Upper lobe of left lung (tissue), 6 donors: ENCODE results near the gene MSI2. TPM values are rescaled to one million over a fixed set of nuclear protein-coding genes. Genes with fewer than 3 reads are reported as not detected.

ENCODE experiments used
- ATAC-seq, 2 donors: fragments of 200-7000 bp; cut with Tn5 transposase; one replicate each; pipeline ENCODE4 v1.9.1; 2022; ENCODE audit warnings: mild to moderate bottlenecking in 2 of 2, moderate library complexity in 2 of 2; ENCODE audit not compliant: low FRiP score in 2 of 2
- DNase-seq, 2 donors: peaks; one replicate each; pipeline ENCODE4 v3.0.0-alpha.2; 2019 to 2020
- H3K27ac ChIP-seq, 4 donors: fragments of 200-600 bp; sonication (generic); one replicate each; pipeline ENCODE4 v1.5.1; 2016 to 2019
- H3K27me3 ChIP-seq, 4 donors: fragments of 200-600 bp; sonication (generic); one replicate each; pipeline ENCODE4 v1.5.1; 2017 to 2019
- H3K36me3 ChIP-seq, 4 donors: fragments of 200-600 bp; sonication (generic); one replicate each; pipeline ENCODE4 v1.5.1; 2016 to 2019
- H3K4me1 ChIP-seq, 4 donors: fragments of 200-600 bp; sonication (generic); one replicate each; pipeline ENCODE4 v1.5.1; 2018 to 2019
- H3K4me3 ChIP-seq, 4 donors: fragments of 200-600 bp; sonication (generic); one replicate each; pipeline ENCODE4 v1.5.1; 2017 to 2019; ENCODE audit warnings: mild to moderate bottlenecking in 2 of 4, moderate library complexity in 1 of 4
- H3K9me3 ChIP-seq, 4 donors: fragments of 200-600 bp; sonication (generic); one replicate each; pipeline ENCODE4 v1.5.1; 2018 to 2019
- EP300 ChIP-seq, 4 donors: sonication (generic); formaldehyde crosslinking; IDR thresholded peaks; one replicate each; pipeline ENCODE4 v1.5.1; 2017; ENCODE audit warnings: antibody characterized with exemption in 4 of 4, control low read depth in 2 of 4
- POLR2A ChIP-seq, 4 donors: fragments of 450-650 bp; IDR thresholded peaks; one replicate each; pipeline ENCODE4 v1.5.1; 2016 to 2017; ENCODE audit warnings: antibody characterized with exemption in 4 of 4, mild to moderate bottlenecking in 2 of 4
- POLR2AphosphoS5 ChIP-seq, 2 donors: sonication (generic); formaldehyde crosslinking; IDR thresholded peaks; one replicate each; pipeline ENCODE4 v1.5.1; 2017; ENCODE audit warnings: antibody characterized with exemption in 2 of 2
- whole genome bisulfite sequencing, 2 donors: methylation state at CpG; one replicate each; pipeline ENCODE4 v1.1.5; 2017 to 2018; 5-methylcytosine and 5-hydroxymethylcytosine counted together
- total RNA-seq, 6 donors: library from RNA; depleted of rRNA in 4 of 6; stranded (reverse); fragments of >200 nt in 4 of 6; gene quantifications; one replicate each; pipeline versions ENCODE4 v1.1.0 to v1.2.1, GENCODE V29; 2016 to 2021
- TF ChIP-seq, protein P1 (sequence below), 6 experiments: fragments of 450-650 bp in 4 of 6; fragments of 200-600 bp in 2 of 6; sonication (generic) in 2 of 6; IDR thresholded peaks; one replicate each; pipeline ENCODE4 v1.5.1; 2016 to 2019; ENCODE audit warnings: antibody characterized with exemption in 6 of 6
- donor health status: DM: no; HTN: no; CAD: no; lungs with moderate emphysema.
- donor health status: DM: no; HTN: yes; CAD: no; lungs with severe emphysema.

Gene MSI2
- total RNA-seq, 6 donors from 2014 or later: 20.1 to 44.0 (median 32.2) TPM

DNA sequence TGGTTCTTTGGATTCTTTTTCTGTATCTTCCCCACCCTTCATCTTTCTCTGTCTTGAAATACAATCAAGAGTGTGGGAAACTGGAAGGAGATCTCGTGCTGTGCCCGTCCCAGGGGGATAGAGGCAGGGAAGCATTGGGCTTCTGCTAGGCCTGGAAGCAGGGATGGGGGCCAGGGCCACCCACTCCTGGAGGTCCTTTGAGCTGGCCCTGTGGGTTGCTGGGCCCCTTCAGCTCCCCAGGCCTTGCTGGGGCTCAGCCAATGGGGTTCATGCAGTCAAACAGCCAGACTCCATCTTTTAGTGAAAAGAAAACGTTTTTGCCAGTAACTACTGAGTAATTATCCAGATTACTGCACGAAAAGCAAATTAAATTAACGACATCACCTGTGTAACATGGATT is 421.0 kb downstream of the MSI2 start:
- Histone ChIP-seq H3K27me3 (no peaks in the 10 kb centered on the region), H3K9me3 (no peaks in the 10 kb centered on the region), H3K4me1 (no peaks in the 10 kb centered on the region), H3K36me3 (peaks cover 0 to 5% (median 2%) of the 10 kb centered on the region in 4 donors), H3K4me3 (no peak overlapping the region), H3K27ac (no peak overlapping the region)
- TF ChIP-seq POLR2AphosphoS5 (IDR thresholded peaks at IDR 0.05) (no peak), POLR2A (IDR thresholded peaks at IDR 0.05) (no peak), EP300 (IDR thresholded peaks at IDR 0.05) (no peak)
- TF ChIP-seq, protein P1, sequence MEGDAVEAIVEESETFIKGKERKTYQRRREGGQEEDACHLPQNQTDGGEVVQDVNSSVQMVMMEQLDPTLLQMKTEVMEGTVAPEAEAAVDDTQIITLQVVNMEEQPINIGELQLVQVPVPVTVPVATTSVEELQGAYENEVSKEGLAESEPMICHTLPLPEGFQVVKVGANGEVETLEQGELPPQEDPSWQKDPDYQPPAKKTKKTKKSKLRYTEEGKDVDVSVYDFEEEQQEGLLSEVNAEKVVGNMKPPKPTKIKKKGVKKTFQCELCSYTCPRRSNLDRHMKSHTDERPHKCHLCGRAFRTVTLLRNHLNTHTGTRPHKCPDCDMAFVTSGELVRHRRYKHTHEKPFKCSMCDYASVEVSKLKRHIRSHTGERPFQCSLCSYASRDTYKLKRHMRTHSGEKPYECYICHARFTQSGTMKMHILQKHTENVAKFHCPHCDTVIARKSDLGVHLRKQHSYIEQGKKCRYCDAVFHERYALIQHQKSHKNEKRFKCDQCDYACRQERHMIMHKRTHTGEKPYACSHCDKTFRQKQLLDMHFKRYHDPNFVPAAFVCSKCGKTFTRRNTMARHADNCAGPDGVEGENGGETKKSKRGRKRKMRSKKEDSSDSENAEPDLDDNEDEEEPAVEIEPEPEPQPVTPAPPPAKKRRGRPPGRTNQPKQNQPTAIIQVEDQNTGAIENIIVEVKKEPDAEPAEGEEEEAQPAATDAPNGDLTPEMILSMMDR (IDR thresholded peaks at IDR 0.05): no peak
- no peak for ATAC-seq
- 84 to 85% methylated on average over 5 of the region's 5 CpGs for WGBS, 2 donors
- no peak for DNase-seq

DNA sequence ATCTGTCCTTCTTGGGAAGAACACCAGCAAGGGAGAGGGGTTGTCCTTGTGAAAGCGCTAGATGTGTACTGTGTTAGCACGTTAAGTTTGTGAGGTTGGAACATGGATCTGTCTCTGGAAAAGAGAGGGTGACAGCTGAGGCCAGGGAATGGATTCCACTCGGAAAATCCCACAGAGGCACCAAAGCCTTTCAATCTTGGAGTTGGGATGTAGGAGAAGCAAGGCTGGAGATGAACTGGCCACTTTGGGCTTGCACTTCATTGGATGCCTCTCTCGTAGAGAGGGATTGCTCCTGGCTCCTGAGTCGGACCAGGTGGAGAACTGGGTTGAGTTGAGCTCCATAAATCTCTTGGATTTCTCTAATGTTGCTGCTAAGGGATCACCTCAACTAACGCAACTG is 421.5 kb downstream of the MSI2 start:
- Histone ChIP-seq H3K4me1 (no peaks in the 10 kb centered on the region), H3K27ac (no peak overlapping the region), H3K9me3 (no peaks in the 10 kb centered on the region), H3K4me3 (no peak overlapping the region), H3K36me3 (peaks cover 0 to 5% (median 2%) of the 10 kb centered on the region in 4 donors), H3K27me3 (no peaks in the 10 kb centered on the region)
- TF ChIP-seq EP300 (IDR thresholded peaks at IDR 0.05): no peak
- TF ChIP-seq POLR2AphosphoS5 (IDR thresholded peaks at IDR 0.05): no peak
- TF ChIP-seq, protein P1 (IDR thresholded peaks at IDR 0.05): no peak
- no peak for TF ChIP-seq POLR2A (IDR thresholded peaks at IDR 0.05)
- DNase-seq (no peak), ATAC-seq (no peak)
- 97 to 98% methylated on average over 6 of the region's 6 CpGs for WGBS, 2 donors

DNA sequence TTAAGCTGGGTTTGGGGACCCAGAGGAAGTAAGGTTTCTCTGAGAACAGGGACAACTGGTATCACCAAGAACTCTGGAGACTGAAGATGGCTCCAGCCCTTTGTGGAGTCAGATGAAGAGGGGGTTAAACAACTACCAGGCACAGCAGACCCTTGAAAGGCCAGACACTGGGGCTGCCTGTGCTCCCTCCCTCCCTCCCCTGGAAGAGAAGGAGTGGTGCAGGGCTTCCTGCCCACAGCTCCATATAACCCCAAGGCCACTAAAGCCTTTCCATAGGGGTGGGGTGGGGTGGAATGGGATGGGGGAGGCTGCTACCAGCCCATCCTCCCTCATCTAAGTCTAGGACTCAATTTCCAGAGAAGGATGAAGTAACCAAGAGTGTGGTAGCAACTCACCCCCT is 422.1 kb downstream of the MSI2 start:
- TF ChIP-seq POLR2A (IDR thresholded peaks at IDR 0.05) (no peak), EP300 (IDR thresholded peaks at IDR 0.05) (no peak), POLR2AphosphoS5 (IDR thresholded peaks at IDR 0.05) (no peak)
- TF ChIP-seq, protein P1 (IDR thresholded peaks at IDR 0.05): no peak
- Histone ChIP-seq H3K36me3 (peaks cover 0 to 5% (median 2%) of the 10 kb centered on the region in 4 donors), H3K27me3 (no peaks in the 10 kb centered on the region), H3K4me1 (no peaks in the 10 kb centered on the region), H3K27ac (no peak overlapping the region), H3K4me3 (no peak overlapping the region), H3K9me3 (no peaks in the 10 kb centered on the region)
- DNase-seq (no peak), ATAC-seq (no peak)

DNA sequence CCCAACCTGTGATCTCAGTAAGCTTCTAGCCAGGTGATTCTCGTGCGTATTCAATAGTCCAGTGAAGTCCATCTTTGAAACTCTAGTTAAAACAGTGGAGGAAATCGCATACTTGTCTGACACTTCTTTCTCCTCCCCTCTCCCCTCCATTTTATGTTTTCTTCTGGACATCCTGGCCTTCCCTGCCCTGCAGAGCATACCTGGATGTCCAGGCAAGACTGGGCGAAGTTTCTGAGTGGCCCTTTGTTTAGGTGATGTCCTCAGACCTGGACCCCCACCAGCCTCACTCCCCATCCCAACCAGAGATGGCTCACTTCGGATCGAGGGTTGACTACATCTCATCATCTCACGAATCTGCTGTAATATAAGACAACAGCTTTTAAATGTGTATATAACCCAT is 423.0 kb downstream of the MSI2 start:
- no peak for DNase-seq
- TF ChIP-seq POLR2AphosphoS5 (IDR thresholded peaks at IDR 0.05): no peak
- TF ChIP-seq, protein P1 (IDR thresholded peaks at IDR 0.05): no peak
- TF ChIP-seq POLR2A (IDR thresholded peaks at IDR 0.05): no peak
- no peak for TF ChIP-seq EP300 (IDR thresholded peaks at IDR 0.05)
- H3K9me3 ChIP-seq: no peaks in the 10 kb centered on the region
- no peaks in the 10 kb centered on the region for H3K4me1 ChIP-seq
- WGBS, 2 donors: 93 to 95% methylated on average over 7 of the region's 7 CpGs
- ATAC-seq: no peak
- H3K27ac ChIP-seq: no peak overlapping the region
- peaks cover 0 to 5% (median 2%) of the 10 kb centered on the region in 4 donors for H3K36me3 ChIP-seq
- H3K4me3 ChIP-seq: no peak overlapping the region
- H3K27me3 ChIP-seq: no peaks in the 10 kb centered on the region

DNA sequence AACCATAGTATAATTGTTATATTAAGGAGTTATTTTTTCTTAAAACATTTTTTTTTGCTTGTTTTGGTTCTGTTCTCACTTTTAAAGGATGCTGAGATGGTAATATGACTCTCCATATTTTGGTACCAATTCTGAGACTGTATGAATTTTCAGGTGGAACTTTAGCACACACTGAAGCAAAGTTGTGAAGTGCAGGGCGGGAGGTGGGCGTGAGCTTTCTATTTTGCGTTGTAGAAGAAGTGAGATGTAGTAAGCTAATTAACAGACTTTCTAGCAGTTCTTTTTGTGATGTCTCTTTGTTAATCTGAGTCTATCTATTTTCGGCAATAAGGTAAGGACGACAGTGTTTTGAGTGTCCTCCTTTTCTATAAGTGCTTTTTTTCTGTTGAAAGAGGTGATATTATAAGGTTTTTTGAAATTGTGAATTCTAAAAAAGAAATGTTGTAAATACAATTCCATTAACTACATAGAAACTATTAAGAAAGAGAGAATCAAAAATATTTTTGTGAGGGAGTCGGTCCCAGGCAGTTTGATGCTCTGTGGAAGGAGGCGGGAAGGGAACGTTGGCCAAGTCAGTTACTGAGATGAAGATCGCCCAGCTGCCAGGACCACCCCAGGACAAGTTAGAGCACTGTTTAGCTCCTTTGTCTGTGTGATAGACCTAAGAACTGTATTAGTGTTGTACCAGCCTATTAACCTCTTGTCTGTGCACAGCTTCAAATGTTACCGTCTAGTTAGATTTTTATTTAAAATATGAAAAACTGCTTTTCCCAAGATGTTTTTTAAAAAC is 423.8 kb downstream of the MSI2 start:
- Histone ChIP-seq H3K4me3 (no peak overlapping the region), H3K9me3 (no peaks in the 10 kb centered on the region), H3K27me3 (no peaks in the 10 kb centered on the region), H3K36me3 (peaks cover 0 to 4% (median 2%) of the 10 kb centered on the region in 4 donors), H3K27ac (no peak overlapping the region), H3K4me1 (no peaks in the 10 kb centered on the region)
- no peak for ATAC-seq
- no peak for DNase-seq
- 93 to 94% methylated on average over 10 of the region's 10 CpGs for WGBS, 2 donors
- no peak for TF ChIP-seq POLR2AphosphoS5 (IDR thresholded peaks at IDR 0.05)
- TF ChIP-seq POLR2A (IDR thresholded peaks at IDR 0.05): no peak
- TF ChIP-seq EP300 (IDR thresholded peaks at IDR 0.05): no peak
- TF ChIP-seq, protein P1 (IDR thresholded peaks at IDR 0.05): no peak
